Vagina (tissue), 2 donors: ENCODE measurements around the gene HRCT1. TPM values are rescaled to one million over a fixed set of nuclear protein-coding genes. Genes with fewer than 3 reads are reported as not detected.

ENCODE experiments used
- DNase-seq, 2 donors: peaks; one replicate each; pipeline ENCODE4 v3.0.0-alpha.2; 2017; ENCODE audit errors: extremely low spot score in 2 of 2
- H3K27ac ChIP-seq: fragments of 200-600 bp; sonication (generic); one replicate; pipeline ENCODE4 v1.5.1; 2019
- H3K27me3 ChIP-seq: fragments of 200-600 bp; sonication (generic); one replicate; pipeline ENCODE4 v1.5.1; 2019
- H3K36me3 ChIP-seq, 2 donors: fragments of 200-600 bp; sonication (generic); one replicate each; pipeline ENCODE4 v1.5.1; 2017 to 2019
- H3K4me1 ChIP-seq: fragments of 200-600 bp; sonication (generic); one replicate; pipeline ENCODE4 v1.5.1; 2019
- H3K4me3 ChIP-seq, 2 donors: fragments of 200-600 bp; sonication (generic); 1 replicate in 1 of 2; 2 replicates in 1 of 2; pipeline ENCODE4 v1.5.1; 2016 to 2019
- H3K9me3 ChIP-seq: fragments of 200-600 bp; sonication (generic); one replicate; pipeline ENCODE4 v1.5.1; 2019
- POLR2A ChIP-seq, 2 donors: fragments of 450-650 bp; IDR thresholded peaks; one replicate each; pipeline ENCODE4 v1.6.1; 2017; ENCODE audit warnings: antibody characterized with exemption in 2 of 2, mild to moderate bottlenecking in 2 of 2, moderate library complexity in 2 of 2
- POLR2AphosphoS5 ChIP-seq, 2 donors: sonication (generic); formaldehyde crosslinking; IDR thresholded peaks; one replicate each; pipeline ENCODE4 v1.9.0; 2017; ENCODE audit warnings: antibody characterized with exemption in 2 of 2, mild to moderate bottlenecking in 2 of 2, low read depth in 1 of 2; ENCODE audit not compliant: insufficient read depth in 1 of 2
- intact Hi-C: fragments of 100-400 bp; cut with DNase I; formaldehyde crosslinking; loops from one replicate; pipeline ENCODE4 v1.15.1; 2023
- total RNA-seq: library from RNA; depleted of rRNA; stranded (reverse); fragments of >200 nt; gene quantifications from one replicate; pipeline ENCODE4 v1.2.3, GENCODE V29; 2016
- TF ChIP-seq, protein P1 (sequence below), 3 experiments: fragments of 450-650 bp in 2 of 3; fragments of 200-600 bp in 1 of 3; sonication (generic) in 1 of 3; IDR thresholded peaks; one replicate each; pipeline ENCODE4 v1.5.1; 2017 to 2019; ENCODE audit warnings: antibody characterized with exemption in 3 of 3, mild to moderate bottlenecking in 2 of 3, moderate library complexity in 2 of 3

HRCT1 gene
- total RNA-seq, 1 donor from 2014 or later: 5.4 TPM

DNA sequence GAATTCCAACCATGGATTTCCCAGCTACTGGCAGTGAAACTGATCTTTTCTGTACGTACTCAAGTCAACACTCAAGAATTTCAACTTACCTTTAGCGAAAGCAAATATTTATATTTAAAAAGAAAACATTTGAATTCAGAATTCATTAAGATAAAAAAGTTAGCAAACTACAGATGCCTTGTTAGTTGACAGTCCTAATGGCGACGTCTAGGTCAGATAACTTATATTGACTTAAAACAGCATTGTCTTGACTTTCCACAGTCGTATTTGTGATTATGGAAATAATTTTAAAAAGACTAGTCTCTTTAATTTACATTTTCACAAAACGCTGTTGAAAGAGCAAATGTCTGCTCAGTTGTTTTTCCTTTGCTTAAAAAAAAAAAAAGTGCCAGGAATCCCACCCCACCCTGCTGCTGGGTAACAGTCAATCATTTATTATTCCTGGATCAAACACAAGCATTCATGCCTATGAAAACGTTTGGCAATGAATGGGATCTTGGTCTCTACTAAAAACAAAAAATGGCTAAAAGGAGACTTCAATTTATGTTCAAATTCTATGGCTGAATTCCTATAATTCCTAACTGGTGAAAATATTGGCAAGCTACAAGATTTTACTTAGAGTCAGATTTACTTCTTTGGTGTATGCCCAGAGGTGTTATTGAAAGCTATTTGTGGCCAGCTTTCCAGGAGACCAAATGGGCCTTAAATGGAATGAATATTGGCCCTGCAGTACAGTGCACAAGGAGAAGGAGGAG, 29.9 kb downstream of the HRCT1 start:
- no peaks in the 10 kb centered on the region for H3K36me3 ChIP-seq
- no peaks in the 10 kb centered on the region for H3K27me3 ChIP-seq
- no peak overlapping the region for H3K4me3 ChIP-seq
- no peaks in the 10 kb centered on the region for H3K4me1 ChIP-seq
- no peak for DNase-seq
- intact Hi-C loops: no loop called here
- no peak overlapping the region for H3K27ac ChIP-seq
- H3K9me3 ChIP-seq: no peaks in the 10 kb centered on the region
- TF ChIP-seq, protein P1, sequence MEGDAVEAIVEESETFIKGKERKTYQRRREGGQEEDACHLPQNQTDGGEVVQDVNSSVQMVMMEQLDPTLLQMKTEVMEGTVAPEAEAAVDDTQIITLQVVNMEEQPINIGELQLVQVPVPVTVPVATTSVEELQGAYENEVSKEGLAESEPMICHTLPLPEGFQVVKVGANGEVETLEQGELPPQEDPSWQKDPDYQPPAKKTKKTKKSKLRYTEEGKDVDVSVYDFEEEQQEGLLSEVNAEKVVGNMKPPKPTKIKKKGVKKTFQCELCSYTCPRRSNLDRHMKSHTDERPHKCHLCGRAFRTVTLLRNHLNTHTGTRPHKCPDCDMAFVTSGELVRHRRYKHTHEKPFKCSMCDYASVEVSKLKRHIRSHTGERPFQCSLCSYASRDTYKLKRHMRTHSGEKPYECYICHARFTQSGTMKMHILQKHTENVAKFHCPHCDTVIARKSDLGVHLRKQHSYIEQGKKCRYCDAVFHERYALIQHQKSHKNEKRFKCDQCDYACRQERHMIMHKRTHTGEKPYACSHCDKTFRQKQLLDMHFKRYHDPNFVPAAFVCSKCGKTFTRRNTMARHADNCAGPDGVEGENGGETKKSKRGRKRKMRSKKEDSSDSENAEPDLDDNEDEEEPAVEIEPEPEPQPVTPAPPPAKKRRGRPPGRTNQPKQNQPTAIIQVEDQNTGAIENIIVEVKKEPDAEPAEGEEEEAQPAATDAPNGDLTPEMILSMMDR (IDR thresholded peaks at IDR 0.05): no peak
- no peak for TF ChIP-seq POLR2AphosphoS5 (IDR thresholded peaks at IDR 0.05; ENCODE audit: insufficient read depth in 1 of 2, low read depth in 1 of 2)
- no peak for TF ChIP-seq POLR2A (IDR thresholded peaks at IDR 0.05)

DNA sequence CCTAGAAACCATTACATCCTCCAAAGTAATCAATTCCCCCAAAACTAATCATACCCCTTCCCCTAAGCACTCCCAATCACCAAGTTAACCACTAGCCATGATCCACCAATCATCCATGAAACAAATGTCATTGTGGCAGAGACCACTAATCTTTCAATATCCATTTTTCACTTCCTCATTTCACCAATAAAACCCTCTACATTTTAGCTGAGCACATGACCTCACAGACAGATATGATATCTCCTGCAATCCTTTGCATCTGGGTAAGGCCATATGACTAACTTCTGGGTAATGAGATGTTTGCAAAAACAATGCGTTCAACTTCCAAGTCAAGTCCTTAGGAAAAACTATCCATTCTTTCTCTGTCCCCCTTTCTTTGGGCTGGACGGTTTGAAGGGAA, 31.2 kb downstream of the HRCT1 start:
- no peak overlapping the region for H3K4me3 ChIP-seq
- H3K27me3 ChIP-seq: no peaks in the 10 kb centered on the region
- no peaks in the 10 kb centered on the region for H3K4me1 ChIP-seq
- intact Hi-C loops: no loop called here
- no peak for TF ChIP-seq POLR2A (IDR thresholded peaks at IDR 0.05)
- TF ChIP-seq, protein P1 (IDR thresholded peaks at IDR 0.05): no peak
- no peak for TF ChIP-seq POLR2AphosphoS5 (IDR thresholded peaks at IDR 0.05; ENCODE audit: insufficient read depth in 1 of 2, low read depth in 1 of 2)
- H3K36me3 ChIP-seq: no peaks in the 10 kb centered on the region
- H3K9me3 ChIP-seq: no peaks in the 10 kb centered on the region
- DNase-seq: no peak
- H3K27ac ChIP-seq: no peak overlapping the region

DNA sequence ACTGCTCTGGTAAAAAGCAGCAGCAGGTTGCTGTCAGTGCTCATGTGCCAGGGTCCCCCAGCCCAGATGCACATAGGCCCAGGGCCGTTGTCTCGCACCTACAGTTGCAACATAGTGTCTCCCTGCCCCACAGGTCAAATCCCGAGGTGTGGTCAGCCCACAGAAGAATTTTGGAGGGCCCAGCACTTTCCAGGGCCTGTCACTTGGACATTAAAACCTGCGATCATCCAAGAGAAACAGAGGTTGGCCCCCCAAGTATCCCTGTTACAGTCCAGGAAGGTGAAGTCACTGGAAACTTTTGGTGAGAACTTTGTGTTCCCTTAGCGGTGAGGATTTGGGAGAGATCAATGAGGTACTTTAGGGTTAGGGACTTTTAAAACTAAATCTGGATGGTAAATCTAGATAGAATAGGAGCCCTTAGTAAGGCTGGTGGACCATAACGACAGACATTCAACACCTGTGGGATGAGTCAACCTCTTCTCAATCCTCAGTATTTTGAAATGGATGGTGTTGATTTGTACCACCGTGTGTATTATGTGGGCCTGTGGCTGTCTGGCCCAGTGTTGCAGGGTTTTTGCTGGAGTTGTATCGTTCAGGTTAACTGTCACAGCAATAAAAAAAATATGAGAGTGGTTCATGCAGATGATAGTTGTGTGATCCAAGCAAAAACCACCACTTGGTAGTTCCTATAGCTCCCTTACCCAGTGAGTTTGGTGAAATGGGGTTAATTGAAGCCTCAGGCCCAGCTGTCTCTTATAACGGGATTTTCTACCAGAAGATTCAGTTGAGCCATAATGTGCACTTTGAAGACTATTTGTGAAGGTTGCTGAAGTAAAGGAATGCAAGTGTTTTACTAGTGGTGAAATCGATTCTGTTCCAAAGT, 32.7 kb downstream of the HRCT1 start:
- intact Hi-C loops: no loop called here
- Histone ChIP-seq H3K27ac (no peak overlapping the region), H3K36me3 (no peaks in the 10 kb centered on the region)

DNA sequence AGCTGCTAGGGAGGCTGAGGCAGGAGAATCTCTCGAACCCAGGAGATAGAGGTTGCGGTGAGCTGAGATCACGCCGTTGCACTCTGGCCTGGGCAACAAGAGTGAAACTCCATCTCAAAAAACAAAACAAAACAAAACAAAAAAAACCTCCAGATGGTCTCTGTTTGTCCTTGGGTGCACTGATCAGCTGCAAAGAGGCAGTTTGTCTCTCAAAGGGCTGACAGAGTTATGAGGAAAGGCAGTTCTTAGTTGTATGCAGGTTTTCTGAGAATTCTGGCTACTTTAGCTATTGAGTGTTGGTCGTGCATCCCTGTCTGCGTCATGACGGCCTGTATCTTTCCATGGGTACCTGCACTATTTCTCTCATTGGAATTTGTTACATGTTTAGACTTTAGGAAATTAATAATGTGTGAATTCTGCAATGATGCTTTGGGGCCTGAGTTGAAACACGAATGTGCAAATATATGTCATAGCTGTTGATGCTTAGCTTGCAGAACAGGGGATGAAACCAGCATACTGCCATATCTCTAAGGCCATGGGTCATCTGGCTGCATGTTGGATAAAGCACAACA, 33.8 kb downstream of the HRCT1 start:
- Histone ChIP-seq H3K27ac (no peak overlapping the region), H3K4me1 (no peaks in the 10 kb centered on the region), H3K36me3 (no peaks in the 10 kb centered on the region), H3K27me3 (no peaks in the 10 kb centered on the region), H3K9me3 (no peaks in the 10 kb centered on the region), H3K4me3 (no peak overlapping the region)
- TF ChIP-seq, protein P1 (IDR thresholded peaks at IDR 0.05): no peak
- TF ChIP-seq POLR2AphosphoS5 (IDR thresholded peaks at IDR 0.05; ENCODE audit: insufficient read depth in 1 of 2, low read depth in 1 of 2) (no peak), POLR2A (IDR thresholded peaks at IDR 0.05) (no peak)
- intact Hi-C loops: no loop called here
- no peak for DNase-seq

More for the DNA sequence above, 32.7 kb downstream of the HRCT1 start:
- no peaks in the 10 kb centered on the region for H3K9me3 ChIP-seq
- no peaks in the 10 kb centered on the region for H3K4me1 ChIP-seq
- H3K27me3 ChIP-seq: no peaks in the 10 kb centered on the region
- TF ChIP-seq POLR2A (IDR thresholded peaks at IDR 0.05) (no peak), POLR2AphosphoS5 (IDR thresholded peaks at IDR 0.05; ENCODE audit: insufficient read depth in 1 of 2, low read depth in 1 of 2) (no peak)
- TF ChIP-seq, protein P1 (IDR thresholded peaks at IDR 0.05): no peak
- H3K4me3 ChIP-seq: no peak overlapping the region
- no peak for DNase-seq
